ENCODE results near the gene HIVEP3.

DNA sequence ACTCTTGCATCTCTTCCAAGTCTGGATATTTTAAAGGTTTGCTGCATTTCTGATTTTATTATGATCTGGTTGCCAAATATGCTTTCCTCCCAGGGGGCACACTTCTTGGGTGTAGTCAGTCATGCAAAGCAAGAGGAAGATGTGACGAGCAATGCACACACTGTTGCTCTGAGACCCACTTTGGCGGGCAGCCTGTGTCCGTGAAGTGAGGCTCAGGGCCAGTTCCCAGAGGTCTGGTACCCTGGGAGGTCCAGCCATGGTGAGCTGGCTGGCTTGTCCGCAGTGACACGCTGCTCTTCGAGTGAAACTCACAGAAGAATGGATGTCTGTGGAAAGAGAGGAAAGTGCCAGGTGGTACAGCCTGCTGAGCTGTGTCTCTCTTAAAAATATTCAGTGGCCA, 381.5 kb downstream of the HIVEP3 start:
- TF ChIP-seq, protein P1, sequence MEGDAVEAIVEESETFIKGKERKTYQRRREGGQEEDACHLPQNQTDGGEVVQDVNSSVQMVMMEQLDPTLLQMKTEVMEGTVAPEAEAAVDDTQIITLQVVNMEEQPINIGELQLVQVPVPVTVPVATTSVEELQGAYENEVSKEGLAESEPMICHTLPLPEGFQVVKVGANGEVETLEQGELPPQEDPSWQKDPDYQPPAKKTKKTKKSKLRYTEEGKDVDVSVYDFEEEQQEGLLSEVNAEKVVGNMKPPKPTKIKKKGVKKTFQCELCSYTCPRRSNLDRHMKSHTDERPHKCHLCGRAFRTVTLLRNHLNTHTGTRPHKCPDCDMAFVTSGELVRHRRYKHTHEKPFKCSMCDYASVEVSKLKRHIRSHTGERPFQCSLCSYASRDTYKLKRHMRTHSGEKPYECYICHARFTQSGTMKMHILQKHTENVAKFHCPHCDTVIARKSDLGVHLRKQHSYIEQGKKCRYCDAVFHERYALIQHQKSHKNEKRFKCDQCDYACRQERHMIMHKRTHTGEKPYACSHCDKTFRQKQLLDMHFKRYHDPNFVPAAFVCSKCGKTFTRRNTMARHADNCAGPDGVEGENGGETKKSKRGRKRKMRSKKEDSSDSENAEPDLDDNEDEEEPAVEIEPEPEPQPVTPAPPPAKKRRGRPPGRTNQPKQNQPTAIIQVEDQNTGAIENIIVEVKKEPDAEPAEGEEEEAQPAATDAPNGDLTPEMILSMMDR (IDR thresholded peaks at IDR 0.05), result no peak
- TF ChIP-seq ZNF121 (CRISPR knock-in tag; IDR thresholded peaks at IDR 0.05), result no peak

Data from WTC11 (cell line).